ENCODE measurements around the gene ENSA. TPM values are rescaled to one million over a fixed set of nuclear protein-coding genes. Genes with fewer than 3 reads are reported as not detected.
A peak's percentile ranks its signal among the peaks of the same experiment; 100 is the strongest.
"Not testable (repeated sequence)": the region's sequence is repeated elsewhere in the genome, so short reads cannot be mapped to it uniquely, and the experiment has no call there.

Gene ENSA
- total RNA-seq, 4 donors from 2014 or later = 179 to 377 (median 344) TPM

GRCh38 chr1:150596095-150596892, 33.1 kb downstream of the ENSA start:
- WGBS, 2 donors = 76 to 85% methylated on average over 7 of the region's 7 CpGs
- TF ChIP-seq POLR2A (IDR thresholded peaks at IDR 0.05) = no peak
- no peak for TF ChIP-seq CTCF (IDR thresholded peaks at IDR 0.05)
- no peak for DNase-seq
- H3K4me3 ChIP-seq = no peak overlapping the region
- intact Hi-C loops (cut with DNase I) = no loop called here
- H3K27ac ChIP-seq = no peak overlapping the region
- no peaks in the 10 kb centered on the region for H3K27me3 ChIP-seq
- no peaks in the 10 kb centered on the region for H3K9me3 ChIP-seq
- peaks cover 0 to 24% (median 0%) of the 10 kb centered on the region in 3 donors for H3K36me3 ChIP-seq
- H3K4me1 ChIP-seq = peaks cover 0 to 13% (median 5%) of the 10 kb centered on the region in 3 donors

GRCh38 chr1:150582371-150582770, 47.0 kb downstream of the ENSA start:
- Histone ChIP-seq H3K27me3 (no peaks in the 10 kb centered on the region), H3K9me3 (no peaks in the 10 kb centered on the region), H3K4me3 (no peak overlapping the region), H3K4me1 (peaks cover 5 to 15% (median 7%) of the 10 kb centered on the region in 3 donors), H3K27ac (no peak overlapping the region), H3K36me3 (peaks cover 0 to 16% (median 7%) of the 10 kb centered on the region in 3 donors)
- TF ChIP-seq POLR2A (IDR thresholded peaks at IDR 0.05) (no peak), CTCF (IDR thresholded peaks at IDR 0.05) (no peak)
- no peak for DNase-seq
- WGBS, 2 donors = 59 to 92% methylated on average over 2 of the region's 2 CpGs
- intact Hi-C loops (cut with DNase I) = no loop called here

DNA sequence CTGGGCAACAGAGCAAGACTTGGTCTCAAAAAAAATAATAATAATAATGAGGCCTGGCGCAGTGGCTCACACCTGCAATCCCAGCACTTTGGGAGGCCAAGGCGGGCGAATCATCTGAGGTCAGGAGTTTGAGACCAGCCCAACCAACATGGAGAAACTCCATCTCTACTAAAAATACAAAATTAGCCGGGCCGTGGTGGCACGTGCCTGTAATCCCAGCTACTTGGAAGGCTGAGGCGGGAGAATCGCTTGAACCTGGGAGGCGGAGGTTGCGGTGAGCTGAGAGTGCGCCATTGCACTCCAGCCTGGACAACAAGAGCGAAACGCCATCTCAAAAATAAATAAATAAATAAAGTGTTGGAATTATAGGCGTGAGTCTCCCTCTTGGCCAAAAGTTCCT, 47.5 kb downstream of the ENSA start:
- H3K27ac ChIP-seq; DNase-seq; intact Hi-C loops (cut with DNase I); H3K9me3 ChIP-seq; H3K4me3 ChIP-seq; H3K27me3 ChIP-seq: not testable (repeated sequence)
- Histone ChIP-seq H3K4me1 (peaks cover 5 to 15% (median 7%) of the 10 kb centered on the region in 3 donors), H3K36me3 (peaks cover 0 to 20% (median 11%) of the 10 kb centered on the region in 3 donors)
- WGBS, 2 donors = 96 to 97% methylated on average over 14 of the region's 14 CpGs

DNA sequence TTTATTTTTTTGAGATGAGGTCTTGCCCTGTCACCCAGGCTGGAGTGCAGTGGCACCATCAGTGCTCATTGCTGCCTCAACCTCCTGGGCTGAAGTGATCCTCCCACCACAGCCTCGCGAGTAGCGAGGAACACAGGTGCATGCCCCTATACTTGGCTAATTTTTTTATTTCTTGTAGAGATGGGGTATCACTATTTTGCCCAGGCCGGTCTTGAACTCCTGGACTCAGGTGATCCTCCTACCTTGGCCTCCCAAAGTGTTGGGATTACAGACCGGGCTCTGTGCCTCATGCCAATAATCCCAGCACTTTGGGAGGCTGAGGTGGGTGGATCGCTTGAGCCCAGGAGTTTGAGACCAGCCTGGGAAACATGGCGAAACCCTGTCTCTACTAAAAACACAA, 48.0 kb downstream of the ENSA start:
- Histone ChIP-seq H3K36me3 (peaks cover 0 to 26% (median 14%) of the 10 kb centered on the region in 3 donors), H3K27ac (peak overlapping the region in 1 of 4 donors; percentile 5), H3K4me1 (peaks cover 5 to 21% (median 7%) of the 10 kb centered on the region in 3 donors)
- H3K4me3 ChIP-seq; intact Hi-C loops (cut with DNase I); H3K27me3 ChIP-seq; H3K9me3 ChIP-seq; DNase-seq: not testable (repeated sequence)
- WGBS, 2 donors = 96 to 97% methylated on average over 4 to 6 of the region's 7 CpGs

DNA sequence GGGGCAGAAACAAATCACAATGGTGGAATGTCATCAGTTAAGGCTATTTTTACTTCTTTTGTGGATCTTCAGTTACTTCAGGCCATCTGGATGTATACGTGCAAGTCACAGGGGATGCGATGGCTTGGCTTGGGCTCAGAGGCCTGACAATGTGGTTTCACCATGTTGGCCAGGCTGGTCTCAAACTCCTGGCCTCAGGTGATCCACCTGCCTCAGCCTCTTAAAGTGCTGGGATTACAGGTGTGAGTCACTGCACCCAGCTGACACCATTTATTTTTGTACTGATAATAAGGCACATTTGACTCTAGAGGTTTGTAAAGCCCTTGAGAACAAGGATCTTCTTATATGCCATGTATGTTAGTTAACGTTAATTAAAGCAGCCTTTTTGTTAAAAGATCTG, 48.4 kb downstream of the ENSA start:
- H3K36me3 ChIP-seq = peaks cover 0 to 30% (median 14%) of the 10 kb centered on the region in 3 donors
- H3K9me3 ChIP-seq; H3K27me3 ChIP-seq; intact Hi-C loops (cut with DNase I); H3K4me3 ChIP-seq; DNase-seq: not testable (repeated sequence)
- peak overlapping the region in 1 of 4 donors; percentile 5 for H3K27ac ChIP-seq
- peaks cover 5 to 25% (median 7%) of the 10 kb centered on the region in 3 donors for H3K4me1 ChIP-seq
- WGBS, 2 donors = 54 to 65% methylated on average over 1 of the region's 3 CpGs

- H3K27me3 ChIP-seq = no peaks in the 10 kb centered on the region
- no peak for DNase-seq
- peak overlapping the region; percentile 98 to 100 (median 99) for H3K27ac ChIP-seq
- peaks cover 11 to 34% (median 13%) of the 10 kb centered on the region in 3 donors for H3K4me1 ChIP-seq
- no peak for TF ChIP-seq POLR2A (IDR thresholded peaks at IDR 0.05)
- TF ChIP-seq CTCF (IDR thresholded peaks at IDR 0.05) = no peak
- WGBS, 2 donors = 64 to 71% methylated on average over 11 to 13 of the region's 15 CpGs
- intact Hi-C loops (cut with DNase I) = no loop called here
- H3K4me3 ChIP-seq = peak overlapping the region; percentile 92 to 99 (median 96)
- H3K9me3 ChIP-seq = no peaks in the 10 kb centered on the region
- peaks cover 0 to 35% (median 19%) of the 10 kb centered on the region in 3 donors for H3K36me3 ChIP-seq
These were observed 49.3 kb downstream of the ENSA start for GRCh38 chr1:150579945-150580642.
